K562 (cell line): ENCODE data around the gene FAM184B. TPM values are rescaled to one million over a fixed set of nuclear protein-coding genes. Genes with fewer than 3 reads are reported as not detected.

Experiments used
- CBFA2T2 ChIP-seq: fragments of 450-650 bp; conservative IDR thresholded peaks from 2 replicates; pipeline ENCODE4 v1.6.1; 2017; ENCODE audit warnings: mild to moderate bottlenecking
- ELF1 ChIP-seq: fragments of 200-800 bp; sonication (Bioruptor generic); IDR thresholded peaks from 2 replicates; pipeline ENCODE4 v1.6.1; 2016; ENCODE audit warnings: missing genetic modification characterization, missing compliant biosample characterization
- FIP1L1 ChIP-seq: fragments of 200-400 bp; formaldehyde crosslinking; IDR thresholded peaks from 2 replicates; pipeline ENCODE4 v1.6.1; 2018; ENCODE audit warnings: mild to moderate bottlenecking, low read depth, low read length; ENCODE audit not compliant: poor library complexity, severe bottlenecking
- GABPB2 ChIP-seq: fragments of 250-450 bp; sonication (Bioruptor Pico); conservative IDR thresholded peaks from 2 replicates; pipeline ENCODE4 v1.5.1; 2021; ENCODE audit warnings: mild to moderate bottlenecking
- KLF6 ChIP-seq: fragments of 250-450 bp; sonication (Bioruptor Pico); IDR thresholded peaks from 2 replicates; pipeline ENCODE4 v1.4.0; 2020; ENCODE audit warnings: mild to moderate bottlenecking, moderate library complexity, borderline replicate concordance
- NFATC3 ChIP-seq: fragments of 450-650 bp; IDR thresholded peaks from 2 replicates; pipeline ENCODE4 v1.6.1; 2017; ENCODE audit warnings: mild to moderate bottlenecking
- POU5F1 ChIP-seq: fragments of 150-350 bp; IDR thresholded peaks from 2 replicates; pipeline ENCODE4 v1.6.1; 2014; ENCODE audit warnings: borderline replicate concordance, low read length, low read depth, mild to moderate bottlenecking; ENCODE audit not compliant: partially characterized antibody
- PRPF4 ChIP-seq: fragments of 200-400 bp; formaldehyde crosslinking; IDR thresholded peaks from one replicate; pipeline ENCODE4 v1.6.1; 2017; ENCODE audit warnings: low read length, low read depth, mild to moderate bottlenecking; ENCODE audit not compliant: insufficient read depth, poor library complexity, severe bottlenecking
- SMARCB1 ChIP-seq: IDR thresholded peaks from 2 replicates; pipeline ENCODE4 v1.6.1; 2011; ENCODE audit warnings: improper control_type of control experiment, low read depth; ENCODE audit not compliant: insufficient read length
- SNIP1 ChIP-seq: fragments of 450-650 bp; IDR thresholded peaks from 2 replicates; pipeline ENCODE4 v1.7.1; 2017; ENCODE audit warnings: low read depth, mild to moderate bottlenecking
- SPI1 ChIP-seq: IDR thresholded peaks from 2 replicates; pipeline ENCODE4 v1.6.1; 2011; ENCODE audit warnings: low read depth, low read length, control low read depth, borderline replicate concordance
- SRF ChIP-seq, 2 experiments: fragments of 250-450, 450-650 bp in 1 of 2; sonication (Bioruptor Pico) in 1 of 2; sonication (generic) in 1 of 2; formaldehyde crosslinking; IDR thresholded peaks; 2 replicates each; pipeline versions ENCODE4 v1.5.0 to v1.5.1; 2020 to 2022; ENCODE audit warnings: mild to moderate bottlenecking in 1 of 2, missing genetic modification reagents in 1 of 2
- TFAM ChIP-seq: fragments of 250-450 bp; sonication (Bioruptor Pico); conservative IDR thresholded peaks from 2 replicates; pipeline ENCODE4 v1.5.0; 2021; ENCODE audit warnings: mild to moderate bottlenecking, moderate library complexity
- YBX1 ChIP-seq: fragments of 450-650 bp; IDR thresholded peaks from 2 replicates; pipeline ENCODE4 v1.7.1; 2016; ENCODE audit warnings: mild to moderate bottlenecking
- ZNF324 ChIP-seq: fragments of 250-450 bp; sonication (Bioruptor Pico); IDR thresholded peaks from 2 replicates; pipeline ENCODE4 v1.4.0; 2020; ENCODE audit warnings: mild to moderate bottlenecking
- ZNF384 ChIP-seq: IDR thresholded peaks from 2 replicates; pipeline ENCODE4 v1.6.1; 2012; ENCODE audit warnings: low read depth, low read length, improper control_type of control experiment
- ZNF586 ChIP-seq: fragments of 450-650 bp; formaldehyde crosslinking; conservative IDR thresholded peaks from 2 replicates; pipeline ENCODE4 v1.4.0; 2020; ENCODE audit warnings: mild to moderate bottlenecking, moderate library complexity
- polyA plus RNA-seq, 8 experiments: library from polyadenylated mRNA; depleted of rRNA in 4 of 8; stranded (reverse) in 5 of 8; unstranded in 3 of 8; fragments of >200 nt; fragmentation: Nextera tagmentation in 2 of 8; fragmentation: Illumina TruSeq in 1 of 8; extraction: Ambion mirVana in 2 of 8; extraction: Trizol in 1 of 8; gene quantifications; 2 replicates each; pipeline versions ENCODE4 v1.2.1 to v1.2.3, GENCODE V29; 2011 to 2014; ENCODE audit warnings: inconsistent platforms in 1 of 8, missing spikeins in 1 of 8
- total RNA-seq, 7 experiments: library from RNA; depleted of rRNA in 6 of 7; stranded (reverse); fragments of >200 nt in 6 of 7; fragmentation: Illumina TruSeq in 2 of 7; extraction: Trizol in 2 of 7; gene quantifications; 2 replicates each; pipeline versions ENCODE4 v1.2.1 to v1.2.3, GENCODE V29; 2011 to 2021; ENCODE audit warnings: low replicate concordance in 1 of 7
- TF ChIP-seq, protein P1 (sequence below): sonication (generic); formaldehyde crosslinking; IDR thresholded peaks from 2 replicates; pipeline ENCODE4 v1.8.0; 2023; ENCODE audit warnings: mild to moderate bottlenecking, missing genetic modification reagents
- TF ChIP-seq, protein P2 (sequence below): sonication (generic); formaldehyde crosslinking; IDR thresholded peaks from 2 replicates; pipeline ENCODE4 v1.8.0; 2022; ENCODE audit warnings: mild to moderate bottlenecking, low read depth, missing genetic modification reagents
- TF ChIP-seq, protein P3 (sequence below): IDR thresholded peaks from 3 replicates; pipeline ENCODE4 v1.6.1; 2011; ENCODE audit warnings: borderline replicate concordance, mild to moderate bottlenecking, moderate library complexity; ENCODE audit not compliant: insufficient read length; ENCODE audit errors: extremely low read depth
- TF ChIP-seq, protein P4 (sequence below): fragments of 450-650 bp; IDR thresholded peaks from 2 replicates; pipeline ENCODE4 v1.6.1; 2016; ENCODE audit warnings: antibody characterized with exemption

The FAM184B gene
- total and polyA plus RNA-seq, 9 of the 15 experiments (the other 6 are each of a cell fraction or from before 2014, with no cell fraction given) = not detected

DNA sequence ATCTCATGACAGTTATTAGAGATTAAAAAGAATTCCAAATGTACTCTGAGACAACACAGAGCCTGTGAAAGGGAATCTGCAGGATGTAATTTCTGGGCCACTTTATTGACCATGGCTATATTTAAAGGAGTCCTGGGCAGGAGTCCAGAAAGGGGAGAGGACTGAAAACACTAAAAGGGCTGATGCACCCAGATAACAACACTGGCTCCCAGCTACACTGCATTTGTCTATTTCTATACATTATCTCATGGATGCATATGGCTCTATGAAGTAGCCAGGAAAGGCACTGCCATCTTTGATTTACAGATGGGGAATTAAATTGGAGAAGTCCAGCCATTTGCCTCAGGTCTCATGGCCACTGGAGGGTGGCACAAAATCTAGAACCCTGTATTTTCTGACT lies 111.0 kb downstream of the FAM184B start (continued):
- no peak for TF ChIP-seq POU5F1
- TF ChIP-seq ZNF384 = no peak
- TF ChIP-seq KLF6 (CRISPR knock-in tag) = no peak
- TF ChIP-seq NFATC3 = no peak
- no peak for TF ChIP-seq SMARCB1
- TF ChIP-seq CBFA2T2 = peak; percentile 93
- TF ChIP-seq, protein P1, sequence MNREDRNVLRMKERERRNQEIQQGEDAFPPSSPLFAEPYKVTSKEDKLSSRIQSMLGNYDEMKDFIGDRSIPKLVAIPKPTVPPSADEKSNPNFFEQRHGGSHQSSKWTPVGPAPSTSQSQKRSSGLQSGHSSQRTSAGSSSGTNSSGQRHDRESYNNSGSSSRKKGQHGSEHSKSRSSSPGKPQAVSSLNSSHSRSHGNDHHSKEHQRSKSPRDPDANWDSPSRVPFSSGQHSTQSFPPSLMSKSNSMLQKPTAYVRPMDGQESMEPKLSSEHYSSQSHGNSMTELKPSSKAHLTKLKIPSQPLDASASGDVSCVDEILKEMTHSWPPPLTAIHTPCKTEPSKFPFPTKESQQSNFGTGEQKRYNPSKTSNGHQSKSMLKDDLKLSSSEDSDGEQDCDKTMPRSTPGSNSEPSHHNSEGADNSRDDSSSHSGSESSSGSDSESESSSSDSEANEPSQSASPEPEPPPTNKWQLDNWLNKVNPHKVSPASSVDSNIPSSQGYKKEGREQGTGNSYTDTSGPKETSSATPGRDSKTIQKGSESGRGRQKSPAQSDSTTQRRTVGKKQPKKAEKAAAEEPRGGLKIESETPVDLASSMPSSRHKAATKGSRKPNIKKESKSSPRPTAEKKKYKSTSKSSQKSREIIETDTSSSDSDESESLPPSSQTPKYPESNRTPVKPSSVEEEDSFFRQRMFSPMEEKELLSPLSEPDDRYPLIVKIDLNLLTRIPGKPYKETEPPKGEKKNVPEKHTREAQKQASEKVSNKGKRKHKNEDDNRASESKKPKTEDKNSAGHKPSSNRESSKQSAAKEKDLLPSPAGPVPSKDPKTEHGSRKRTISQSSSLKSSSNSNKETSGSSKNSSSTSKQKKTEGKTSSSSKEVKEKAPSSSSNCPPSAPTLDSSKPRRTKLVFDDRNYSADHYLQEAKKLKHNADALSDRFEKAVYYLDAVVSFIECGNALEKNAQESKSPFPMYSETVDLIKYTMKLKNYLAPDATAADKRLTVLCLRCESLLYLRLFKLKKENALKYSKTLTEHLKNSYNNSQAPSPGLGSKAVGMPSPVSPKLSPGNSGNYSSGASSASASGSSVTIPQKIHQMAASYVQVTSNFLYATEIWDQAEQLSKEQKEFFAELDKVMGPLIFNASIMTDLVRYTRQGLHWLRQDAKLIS (CRISPR knock-in tag) = no peak
- no peak for TF ChIP-seq ELF1
- TF ChIP-seq SPI1 = peak; percentile 55
- TF ChIP-seq, protein P2, sequence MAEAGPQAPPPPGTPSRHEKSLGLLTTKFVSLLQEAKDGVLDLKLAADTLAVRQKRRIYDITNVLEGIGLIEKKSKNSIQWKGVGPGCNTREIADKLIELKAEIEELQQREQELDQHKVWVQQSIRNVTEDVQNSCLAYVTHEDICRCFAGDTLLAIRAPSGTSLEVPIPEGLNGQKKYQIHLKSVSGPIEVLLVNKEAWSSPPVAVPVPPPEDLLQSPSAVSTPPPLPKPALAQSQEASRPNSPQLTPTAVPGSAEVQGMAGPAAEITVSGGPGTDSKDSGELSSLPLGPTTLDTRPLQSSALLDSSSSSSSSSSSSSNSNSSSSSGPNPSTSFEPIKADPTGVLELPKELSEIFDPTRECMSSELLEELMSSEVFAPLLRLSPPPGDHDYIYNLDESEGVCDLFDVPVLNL (CRISPR knock-in tag) = no peak
- TF ChIP-seq SRF (CRISPR knock-in tag; IDR thresholded peaks at IDR 0.05) = no peak
- no peak for TF ChIP-seq PRPF4
- TF ChIP-seq SNIP1 = no peak
- TF ChIP-seq ZNF324 = no peak
- no peak for TF ChIP-seq TFAM
- no peak for TF ChIP-seq ZNF586 (CRISPR knock-in tag)
- TF ChIP-seq, protein P3, sequence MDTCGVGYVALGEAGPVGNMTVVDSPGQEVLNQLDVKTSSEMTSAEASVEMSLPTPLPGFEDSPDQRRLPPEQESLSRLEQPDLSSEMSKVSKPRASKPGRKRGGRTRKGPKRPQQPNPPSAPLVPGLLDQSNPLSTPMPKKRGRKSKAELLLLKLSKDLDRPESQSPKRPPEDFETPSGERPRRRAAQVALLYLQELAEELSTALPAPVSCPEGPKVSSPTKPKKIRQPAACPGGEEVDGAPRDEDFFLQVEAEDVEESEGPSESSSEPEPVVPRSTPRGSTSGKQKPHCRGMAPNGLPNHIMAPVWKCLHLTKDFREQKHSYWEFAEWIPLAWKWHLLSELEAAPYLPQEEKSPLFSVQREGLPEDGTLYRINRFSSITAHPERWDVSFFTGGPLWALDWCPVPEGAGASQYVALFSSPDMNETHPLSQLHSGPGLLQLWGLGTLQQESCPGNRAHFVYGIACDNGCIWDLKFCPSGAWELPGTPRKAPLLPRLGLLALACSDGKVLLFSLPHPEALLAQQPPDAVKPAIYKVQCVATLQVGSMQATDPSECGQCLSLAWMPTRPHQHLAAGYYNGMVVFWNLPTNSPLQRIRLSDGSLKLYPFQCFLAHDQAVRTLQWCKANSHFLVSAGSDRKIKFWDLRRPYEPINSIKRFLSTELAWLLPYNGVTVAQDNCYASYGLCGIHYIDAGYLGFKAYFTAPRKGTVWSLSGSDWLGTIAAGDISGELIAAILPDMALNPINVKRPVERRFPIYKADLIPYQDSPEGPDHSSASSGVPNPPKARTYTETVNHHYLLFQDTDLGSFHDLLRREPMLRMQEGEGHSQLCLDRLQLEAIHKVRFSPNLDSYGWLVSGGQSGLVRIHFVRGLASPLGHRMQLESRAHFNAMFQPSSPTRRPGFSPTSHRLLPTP = no peak
- TF ChIP-seq YBX1 = no peak
- TF ChIP-seq FIP1L1 = no peak
- TF ChIP-seq GABPB2 = no peak
- TF ChIP-seq, protein P4, sequence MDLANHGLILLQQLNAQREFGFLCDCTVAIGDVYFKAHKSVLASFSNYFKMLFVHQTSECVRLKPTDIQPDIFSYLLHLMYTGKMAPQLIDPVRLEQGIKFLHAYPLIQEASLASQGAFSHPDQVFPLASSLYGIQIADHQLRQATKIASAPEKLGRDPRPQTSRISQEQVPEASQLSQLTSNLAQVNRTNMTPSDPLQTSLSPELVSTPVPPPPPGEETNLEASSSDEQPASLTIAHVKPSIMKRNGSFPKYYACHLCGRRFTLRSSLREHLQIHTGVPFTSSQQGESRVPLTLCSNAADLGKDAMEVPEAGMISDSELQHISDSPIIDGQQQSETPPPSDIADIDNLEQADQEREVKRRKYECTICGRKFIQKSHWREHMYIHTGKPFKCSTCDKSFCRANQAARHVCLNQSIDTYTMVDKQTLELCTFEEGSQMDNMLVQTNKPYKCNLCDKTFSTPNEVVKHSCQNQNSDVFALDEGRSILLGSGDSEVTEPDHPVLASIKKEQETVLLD = no peak
